HS-5 (cell line): ENCODE results near the gene TBC1D19.

Source experiments
- DNase-seq: peaks from one replicate; pipeline ENCODE4 v3.0.0-alpha.2; 2012; ENCODE audit warnings: low read depth

Gene TBC1D19

DNA sequence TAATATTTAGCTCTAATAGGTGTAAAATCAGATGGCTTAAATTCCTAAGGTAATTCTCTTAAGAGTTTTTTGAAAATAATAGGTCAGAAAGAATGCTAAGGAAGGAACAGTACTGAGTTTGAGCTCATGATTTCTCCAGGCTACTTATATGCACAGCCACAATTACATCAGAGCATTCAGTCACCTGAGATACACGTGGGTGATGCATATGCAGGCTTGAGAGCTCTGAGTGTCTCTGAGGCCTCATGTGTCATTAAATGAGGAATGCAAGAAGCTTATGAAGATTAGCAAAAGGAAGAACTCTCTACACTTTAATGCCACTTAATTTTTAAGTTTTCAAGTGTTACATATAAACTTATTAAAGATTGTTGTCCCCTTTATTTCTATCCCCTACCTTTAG lies 152.7 kb downstream of the TBC1D19 start:
- no peak for DNase-seq

DNA sequence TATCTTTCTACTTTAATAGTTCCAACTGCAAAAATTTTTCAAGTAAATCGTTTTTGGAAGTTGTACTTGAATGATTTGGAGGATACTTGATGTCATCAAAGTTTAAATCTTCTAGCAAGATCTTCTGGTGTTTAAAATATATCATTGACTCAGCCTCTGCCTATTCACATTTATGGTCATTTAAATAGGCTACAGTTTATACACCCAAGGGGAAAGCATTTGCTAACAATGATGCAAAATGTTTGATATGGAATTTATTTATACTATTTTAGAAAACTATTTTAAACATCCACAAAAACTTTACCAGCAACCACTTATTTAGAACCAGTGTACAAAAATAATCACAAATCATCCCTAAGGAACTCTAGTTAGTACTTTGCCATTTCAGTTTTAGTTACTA lies 153.5 kb downstream of the TBC1D19 start:
- no peak for DNase-seq

DNA sequence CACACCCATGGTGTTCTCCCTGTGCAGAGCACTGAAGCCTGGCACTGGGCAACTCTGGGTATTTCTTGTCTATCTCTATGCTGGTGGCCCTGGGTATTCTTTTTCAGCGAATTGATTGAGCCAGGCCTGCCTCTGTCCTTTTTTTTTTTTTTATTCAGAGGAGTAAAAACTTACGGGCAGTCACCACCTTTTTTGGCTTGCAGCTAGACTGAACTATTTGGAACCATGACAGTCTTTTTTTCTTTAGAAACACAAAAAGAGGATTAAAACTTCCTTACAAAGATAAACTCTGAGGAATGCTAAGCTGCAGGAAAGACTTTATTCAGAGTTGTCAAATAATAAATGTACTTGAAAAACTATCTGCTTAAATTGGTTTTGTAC lies 157.6 kb downstream of the TBC1D19 start:
- DNase-seq, result no peak

DNA sequence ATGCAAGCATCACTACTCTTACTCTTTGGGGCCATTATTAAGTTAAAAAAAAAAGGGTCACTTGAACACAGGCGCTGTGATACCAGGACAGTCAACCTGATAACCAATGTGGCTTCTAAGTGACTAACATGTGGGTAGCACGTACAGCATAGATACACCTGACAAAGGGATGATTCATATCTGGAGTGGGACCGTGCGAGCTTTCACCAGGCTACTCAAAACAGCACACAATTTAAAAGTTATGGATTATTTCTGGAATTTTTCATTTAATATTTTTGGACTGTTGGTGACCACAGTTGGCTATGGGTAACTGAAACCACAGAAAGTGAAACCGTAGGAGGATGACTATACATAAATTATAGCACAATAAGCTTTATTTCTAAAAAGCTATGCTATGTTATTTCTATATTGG lies 162.9 kb downstream of the TBC1D19 start:
- DNase-seq, result no peak

DNA sequence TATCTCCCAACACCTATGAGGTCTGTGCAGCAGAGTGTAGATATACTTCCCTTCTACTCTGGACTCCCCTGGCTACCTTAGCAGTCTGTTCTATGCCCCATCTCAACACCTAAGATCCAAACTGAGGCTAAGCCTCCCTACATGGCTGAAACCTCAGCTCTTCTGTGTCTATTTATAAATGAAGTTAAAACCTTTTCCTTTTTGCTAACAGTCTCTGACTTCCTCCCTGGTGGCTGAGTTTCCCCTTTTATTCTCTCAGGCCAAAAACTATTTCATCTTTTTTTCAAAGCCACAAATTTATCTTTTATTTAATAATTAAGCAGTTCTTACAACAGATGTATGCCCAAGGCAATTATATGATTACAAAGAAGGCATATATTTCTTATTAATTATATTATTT lies 164.9 kb downstream of the TBC1D19 start:
- DNase-seq, result no peak

DNA sequence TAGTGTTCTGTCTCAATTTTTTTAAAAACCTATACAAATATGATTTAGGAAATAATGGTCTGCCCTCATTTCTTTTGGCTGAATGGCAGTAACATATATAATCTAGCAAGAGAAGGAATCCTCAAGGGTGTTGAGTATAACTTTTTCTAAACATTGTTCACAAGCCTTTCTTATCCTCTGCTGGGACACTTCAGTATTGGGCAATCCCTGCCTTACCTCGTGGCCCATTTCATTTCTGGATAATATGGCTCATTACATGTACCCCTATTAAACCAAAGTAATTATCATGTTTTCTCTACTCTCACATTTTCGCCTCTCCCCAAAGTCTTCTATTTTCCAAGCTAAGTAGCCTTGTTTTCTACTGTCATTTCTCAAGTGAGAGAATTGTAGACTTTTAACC lies 166.0 kb downstream of the TBC1D19 start:
- DNase-seq, result no peak

DNA sequence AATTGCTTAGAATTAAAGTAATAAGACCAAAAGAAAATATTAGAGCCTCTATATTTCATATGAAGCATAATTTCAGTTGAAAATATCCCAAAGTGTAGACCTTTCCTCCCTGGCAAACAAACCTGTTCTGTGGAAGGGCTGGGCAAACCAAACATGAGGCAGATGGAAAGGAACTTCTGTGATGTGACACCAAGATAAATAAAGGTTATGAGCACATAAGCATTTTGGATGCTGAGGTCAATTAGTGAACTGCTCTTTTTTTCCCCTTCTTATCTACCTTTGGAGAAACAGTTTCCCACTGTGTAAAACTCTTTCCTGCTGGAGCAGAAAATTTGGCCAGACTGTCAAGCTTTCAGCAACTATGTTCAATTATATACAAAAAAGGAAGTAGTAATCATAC lies 167.1 kb downstream of the TBC1D19 start:
- DNase-seq, result no peak

DNA sequence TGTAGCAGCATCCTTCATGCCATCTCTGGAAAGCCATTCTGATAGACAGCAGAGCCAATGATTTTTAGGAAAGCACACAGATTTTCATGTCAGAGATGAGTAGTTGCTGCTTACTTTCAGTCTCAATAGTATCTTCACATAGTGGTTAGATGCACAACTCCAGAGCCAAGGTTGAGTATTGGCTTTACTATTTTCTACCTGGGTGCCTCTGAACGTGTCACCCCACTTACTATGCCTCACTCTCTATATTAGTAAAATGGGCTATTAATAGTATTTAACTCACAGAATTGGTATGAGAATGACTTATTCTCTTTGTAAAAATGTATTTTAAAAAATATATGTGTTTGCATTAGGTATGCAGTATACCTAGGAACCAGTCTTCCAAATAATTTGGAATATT lies 168.0 kb downstream of the TBC1D19 start:
- no peak for DNase-seq

DNA sequence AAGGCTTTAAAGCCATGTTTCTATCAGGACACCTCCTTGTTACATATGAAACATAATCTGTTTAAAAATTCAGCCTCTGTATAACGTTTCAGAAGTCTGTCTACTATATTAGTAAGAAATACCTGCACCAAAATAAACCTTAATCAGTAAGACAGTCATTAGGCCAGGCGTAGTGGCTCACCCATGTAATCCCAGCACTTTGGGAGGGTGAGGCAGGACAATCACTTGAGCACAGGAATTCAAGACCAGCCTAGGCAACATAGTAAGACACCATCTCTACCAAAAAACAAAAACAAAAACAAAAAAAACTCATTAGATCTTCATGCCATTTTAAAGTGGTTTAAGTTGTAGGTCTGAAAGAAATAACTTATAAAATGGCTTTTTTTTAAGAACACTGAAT lies 169.3 kb downstream of the TBC1D19 start:
- no peak for DNase-seq

DNA sequence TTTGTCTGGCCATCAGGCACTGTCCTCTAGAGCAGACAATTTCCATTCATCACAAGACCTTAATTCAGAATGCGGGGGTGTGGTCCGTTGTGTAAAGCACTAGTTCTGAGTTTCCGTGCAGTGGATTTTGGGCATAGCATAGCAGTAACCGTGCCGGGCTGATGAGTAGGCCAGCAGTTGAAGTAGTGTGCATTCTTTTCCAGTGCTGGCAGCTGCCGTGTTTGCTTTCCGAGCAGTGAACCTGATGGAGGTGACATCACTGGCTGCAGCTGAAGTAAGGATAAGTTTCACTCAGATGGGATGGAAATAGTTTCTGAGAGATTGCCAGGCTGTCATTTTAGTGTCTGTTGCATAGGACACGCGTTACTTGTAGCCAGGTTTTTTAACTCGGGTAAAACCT lies 169.7 kb downstream of the TBC1D19 start:
- DNase-seq, result no peak

DNA sequence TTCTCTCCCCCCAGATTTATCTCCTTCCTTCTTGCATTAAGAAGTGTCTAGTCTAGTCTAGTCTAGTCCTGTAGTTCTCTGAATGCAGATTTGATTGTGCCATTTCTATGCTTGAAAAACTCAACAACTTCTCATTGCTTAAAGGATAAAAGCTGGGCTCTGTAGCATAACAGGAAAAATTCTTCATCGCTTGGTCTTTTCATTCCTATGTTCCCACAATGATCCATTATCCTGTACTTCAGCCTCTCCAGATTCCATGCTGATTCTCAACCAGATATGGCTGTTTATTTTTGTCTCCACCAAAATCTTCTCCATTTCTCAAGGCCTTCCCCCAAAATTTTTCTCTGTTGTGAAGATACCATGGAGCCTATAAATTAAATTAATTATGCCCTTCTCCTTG lies 173.9 kb downstream of the TBC1D19 start:
- DNase-seq, result no peak

DNA sequence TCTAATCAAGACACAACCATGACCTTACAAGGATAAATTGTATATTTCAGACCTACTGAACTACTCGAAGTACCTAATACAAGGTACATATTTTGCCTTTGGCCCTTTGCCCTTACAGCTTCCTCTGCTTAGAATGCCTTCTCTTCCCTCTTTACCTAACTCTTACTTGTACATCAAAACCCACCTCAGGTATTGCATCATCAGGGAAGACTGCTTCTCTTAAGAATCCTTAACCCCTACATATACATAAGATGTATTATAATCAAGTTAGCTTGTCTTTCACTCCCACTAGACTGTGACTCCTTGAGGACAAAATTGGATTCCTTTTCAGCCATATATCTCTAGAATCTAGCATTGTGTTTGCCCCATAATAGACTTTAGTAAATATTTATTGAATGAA lies 175.0 kb downstream of the TBC1D19 start:
- DNase-seq, result no peak

DNA sequence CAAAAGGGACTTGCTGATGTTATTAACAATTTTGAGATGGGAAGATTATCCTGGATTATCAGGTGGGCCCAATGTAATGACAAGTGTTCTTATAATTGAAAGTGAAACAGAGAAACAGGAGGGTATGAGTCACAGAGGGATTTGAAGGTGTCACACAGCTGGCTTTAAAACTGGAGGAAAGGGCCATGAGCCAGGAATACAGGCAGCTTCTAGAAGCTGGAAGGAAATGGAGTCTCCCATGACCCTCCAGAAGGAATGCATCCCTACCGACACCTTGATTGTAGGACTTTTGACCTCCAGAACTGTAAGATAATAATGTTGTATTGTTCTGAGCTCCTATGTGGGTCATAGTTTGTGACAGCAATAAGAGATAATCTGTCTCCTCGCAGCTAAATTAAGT lies 178.8 kb downstream of the TBC1D19 start:
- DNase-seq, result no peak

DNA sequence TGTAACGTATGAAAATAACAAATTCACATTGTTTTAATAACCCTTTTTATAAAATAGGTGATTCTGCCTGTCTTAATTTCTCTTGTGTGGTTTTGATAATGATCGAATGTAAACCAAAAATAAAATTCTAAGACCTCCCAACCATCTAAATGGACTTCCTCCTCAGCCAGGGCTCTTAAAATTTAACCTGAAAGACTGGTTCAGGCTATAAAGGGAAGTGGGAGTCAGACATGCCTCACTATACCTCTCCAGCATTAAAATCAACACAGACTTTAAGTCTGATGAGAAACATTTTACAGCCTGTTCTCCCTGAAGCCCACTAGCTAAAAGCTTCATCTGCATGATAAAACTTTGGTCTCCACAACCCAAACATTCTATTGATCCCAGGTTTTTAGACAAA lies 179.2 kb downstream of the TBC1D19 start:
- no peak for DNase-seq

DNA sequence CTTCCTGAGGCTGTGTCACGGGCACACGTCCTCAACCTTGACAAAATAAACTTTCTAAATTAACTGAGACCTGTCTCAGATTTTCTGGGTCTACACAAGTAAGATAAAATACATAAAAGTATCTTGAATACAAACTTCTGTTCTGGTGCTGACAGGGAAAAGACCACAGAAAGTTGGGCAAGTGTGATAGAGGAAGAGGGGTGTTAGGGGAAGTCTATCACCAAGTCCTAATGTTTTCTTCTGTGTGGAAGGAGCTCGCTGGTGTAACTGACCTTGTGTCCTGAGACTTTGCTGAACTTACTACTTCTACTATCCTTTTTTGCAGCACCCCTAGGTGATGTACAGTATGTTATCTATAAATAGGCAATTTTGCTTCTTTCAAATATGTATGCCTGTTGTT lies 179.8 kb downstream of the TBC1D19 start:
- DNase-seq, result no peak

DNA sequence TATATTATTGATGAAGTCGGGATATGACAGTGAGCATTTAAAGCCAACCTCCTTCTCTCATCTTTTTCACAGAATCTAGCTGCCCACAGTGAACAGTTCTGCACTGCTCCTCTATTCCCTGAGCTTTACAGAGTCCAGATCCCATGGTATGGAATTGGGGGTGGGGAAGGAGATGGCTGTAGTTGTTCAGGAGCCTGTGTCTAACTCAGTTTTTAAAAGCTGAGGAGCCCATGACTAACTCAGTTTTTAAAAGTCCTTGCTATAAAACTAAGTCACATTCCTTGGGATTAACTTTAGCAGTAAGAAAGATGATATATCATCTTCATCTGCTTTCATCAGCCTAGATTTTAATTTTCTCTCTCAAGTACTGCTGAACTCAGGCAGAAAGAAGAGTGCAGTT lies 180.3 kb downstream of the TBC1D19 start:
- no peak for DNase-seq

DNA sequence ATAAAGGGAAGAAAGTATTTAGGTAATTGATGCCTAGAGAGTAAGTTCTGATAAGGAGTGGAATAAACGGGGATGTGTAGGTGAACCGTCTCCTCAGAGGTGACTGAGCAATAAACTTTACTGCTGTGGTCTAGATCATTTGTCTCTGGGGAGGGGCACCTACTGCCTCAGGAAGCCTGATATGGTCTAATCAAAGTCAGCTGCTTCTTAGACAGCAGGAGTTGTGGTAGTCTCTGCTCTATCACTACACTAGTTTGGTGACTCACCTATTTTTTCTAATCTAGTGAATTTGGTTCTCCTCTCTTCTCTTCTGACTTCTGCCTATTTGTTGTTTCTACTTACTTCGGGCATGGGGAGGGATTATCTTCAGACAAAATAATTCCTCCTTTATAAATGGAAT lies 181.6 kb downstream of the TBC1D19 start:
- no peak for DNase-seq

DNA sequence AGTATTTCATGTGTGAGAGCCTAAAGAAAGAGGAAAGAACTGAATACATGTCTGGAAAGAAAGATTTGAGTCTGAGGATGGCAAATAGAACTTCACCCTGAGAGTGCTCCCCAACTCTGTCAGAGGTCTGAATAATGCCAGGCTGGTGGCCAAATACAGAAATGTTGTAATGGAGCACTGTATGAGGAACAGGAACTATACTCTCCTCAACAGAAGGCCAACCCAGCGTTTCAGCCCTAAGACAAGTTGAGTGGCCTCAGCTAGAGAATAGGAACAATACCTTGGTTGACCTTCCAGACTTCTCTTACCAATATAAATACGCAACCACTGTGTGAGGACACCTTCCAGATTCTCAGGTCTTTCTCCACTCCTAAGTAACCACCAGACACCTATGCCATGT lies 182.3 kb downstream of the TBC1D19 start:
- DNase-seq, result no peak

DNA sequence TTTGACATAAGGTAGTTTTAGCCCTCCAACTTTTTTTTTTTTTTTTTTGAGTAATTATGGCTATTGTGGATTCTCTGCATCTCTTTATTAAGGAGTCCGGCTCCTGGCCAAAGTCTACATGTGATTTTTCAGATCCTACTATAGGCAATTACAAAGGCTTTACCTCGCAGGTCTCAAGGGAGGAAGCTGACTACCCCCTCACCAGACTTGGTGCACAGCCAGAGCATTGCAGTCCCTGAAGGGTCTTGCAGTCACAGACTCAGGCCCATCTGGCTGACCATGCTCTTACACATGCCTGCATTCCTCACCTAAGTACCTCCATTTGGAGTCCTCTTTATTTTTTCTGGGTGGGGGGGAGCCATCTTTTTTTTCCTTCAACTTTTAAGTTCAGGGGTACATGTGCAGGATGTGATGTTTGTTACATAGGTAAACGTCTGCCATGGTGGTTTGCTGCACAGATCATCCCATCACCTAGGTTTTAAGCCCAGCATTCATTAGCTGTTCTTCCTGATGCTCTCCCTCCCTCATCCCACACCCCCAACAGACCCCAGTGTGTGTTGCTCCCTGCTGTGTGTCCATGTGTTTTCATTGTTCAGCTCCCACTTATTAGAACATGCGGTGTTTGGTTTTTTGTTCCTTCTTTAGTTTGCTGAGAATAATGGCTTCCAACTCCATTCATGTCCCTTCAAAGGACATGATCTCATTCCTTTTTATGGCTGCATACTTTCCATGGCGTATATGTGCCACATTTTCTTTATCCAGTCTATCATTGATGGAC lies 188.4 kb downstream of the TBC1D19 start:
- no peak for DNase-seq

DNA sequence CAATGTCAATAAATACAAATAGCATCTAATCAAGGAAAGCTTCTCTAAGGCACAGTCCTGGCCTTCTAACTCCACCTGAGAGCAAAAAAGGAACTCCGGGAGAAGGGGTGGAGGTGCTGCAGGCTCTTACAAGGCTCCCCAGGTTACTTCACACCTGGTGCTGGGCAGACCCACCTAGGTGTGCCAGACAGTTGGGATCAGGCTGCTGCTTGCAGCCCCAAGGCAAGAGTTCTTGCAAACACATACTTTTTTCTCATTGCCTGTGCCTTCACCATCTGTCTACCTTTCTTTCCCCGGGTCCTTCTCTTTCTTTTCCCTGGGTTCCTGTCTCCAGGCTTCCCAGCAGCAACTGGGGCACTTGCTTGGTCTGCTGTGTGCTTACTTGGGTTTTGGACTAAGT lies 195.3 kb downstream of the TBC1D19 start:
- DNase-seq, result no peak

DNA sequence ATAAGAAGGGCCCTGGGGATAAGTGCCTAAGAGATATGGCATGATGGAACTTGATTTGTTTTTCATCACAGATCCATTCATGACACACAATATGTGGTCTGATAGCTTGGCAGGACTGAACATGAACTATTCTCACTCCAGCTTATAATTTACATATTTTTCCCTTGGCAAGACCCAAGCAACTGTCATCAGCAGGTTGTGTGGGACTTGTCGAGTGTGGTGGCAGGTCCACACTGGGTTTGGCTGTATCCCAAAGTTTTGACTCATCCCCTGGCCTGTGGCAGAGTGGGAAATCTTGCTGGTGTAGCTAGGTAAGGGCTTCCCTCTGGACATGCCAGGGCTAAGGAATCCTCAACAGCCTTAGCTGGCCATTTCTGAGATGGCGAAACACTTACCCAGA lies 195.8 kb downstream of the TBC1D19 start:
- DNase-seq, result no peak

DNA sequence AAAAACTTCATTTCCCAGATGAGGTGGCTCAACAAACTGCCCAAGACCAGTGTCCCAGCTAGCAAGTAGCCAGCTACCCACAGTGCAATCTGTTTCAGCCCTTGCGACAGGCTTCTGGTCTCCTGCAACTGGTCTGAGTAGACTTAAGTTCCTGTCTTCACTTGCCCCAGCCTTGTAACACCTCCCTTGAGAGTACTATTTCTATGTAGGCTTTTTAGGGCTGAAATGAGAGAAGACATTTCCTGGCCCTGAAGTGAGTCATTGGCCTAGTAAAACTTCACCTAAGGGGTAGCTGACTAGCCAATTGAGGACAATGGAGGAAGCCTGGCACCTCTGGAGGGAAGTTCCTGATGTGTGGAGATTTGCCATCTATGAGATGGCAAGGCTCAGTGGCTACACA lies 196.7 kb downstream of the TBC1D19 start:
- peak; percentile 19 for DNase-seq

DNA sequence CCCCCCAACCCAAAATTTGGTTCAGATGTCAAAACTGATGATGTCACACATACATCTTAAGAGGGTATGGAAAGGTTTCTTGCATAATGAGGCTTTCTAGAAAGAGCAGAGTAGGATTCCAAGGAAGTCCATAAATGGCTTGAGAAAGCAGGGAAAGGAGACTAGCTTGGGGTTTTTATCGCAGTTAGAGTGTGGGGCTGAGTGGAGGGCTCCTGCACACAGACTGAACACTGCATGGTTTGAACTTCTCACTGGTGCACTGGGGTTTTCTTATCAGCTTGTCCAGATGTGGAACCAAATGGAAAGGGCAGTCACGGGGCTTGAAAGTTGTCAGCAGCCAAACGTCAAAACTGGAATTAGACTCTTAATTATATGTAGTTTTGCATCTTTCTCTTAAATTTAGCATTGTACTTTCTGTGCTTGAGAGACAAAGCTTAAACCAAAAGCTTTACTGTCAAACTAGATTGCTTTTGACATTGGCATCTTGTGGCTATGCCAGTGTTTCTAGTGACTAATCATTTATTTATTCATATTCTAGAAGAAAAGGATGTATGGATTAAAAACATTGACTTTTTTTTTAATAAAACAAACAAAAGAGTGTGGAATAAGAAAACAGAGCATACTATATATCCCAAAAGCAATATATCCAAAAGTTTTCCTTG lies 198.4 kb downstream of the TBC1D19 start:
- DNase-seq, result no peak

DNA sequence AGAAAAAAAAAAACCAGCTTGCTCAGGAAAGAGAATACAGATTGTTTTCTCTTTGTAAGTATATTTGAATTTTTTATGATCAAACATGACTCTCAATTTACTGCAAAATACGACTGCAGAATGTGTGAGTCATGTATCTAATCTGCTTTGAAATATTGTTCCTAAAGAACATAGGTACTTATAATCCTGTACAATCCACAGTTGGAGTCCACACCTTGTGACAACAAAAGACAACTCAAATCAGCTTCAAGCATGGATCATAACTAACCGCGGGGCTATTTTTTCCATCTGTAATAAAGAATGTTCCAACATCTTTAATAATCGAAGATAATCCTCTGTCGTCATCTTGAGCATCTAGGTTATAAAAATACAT lies 198.9 kb downstream of the TBC1D19 start:
- DNase-seq, result no peak
